ENCODE measurements around the gene NDUFS1.

DNA sequence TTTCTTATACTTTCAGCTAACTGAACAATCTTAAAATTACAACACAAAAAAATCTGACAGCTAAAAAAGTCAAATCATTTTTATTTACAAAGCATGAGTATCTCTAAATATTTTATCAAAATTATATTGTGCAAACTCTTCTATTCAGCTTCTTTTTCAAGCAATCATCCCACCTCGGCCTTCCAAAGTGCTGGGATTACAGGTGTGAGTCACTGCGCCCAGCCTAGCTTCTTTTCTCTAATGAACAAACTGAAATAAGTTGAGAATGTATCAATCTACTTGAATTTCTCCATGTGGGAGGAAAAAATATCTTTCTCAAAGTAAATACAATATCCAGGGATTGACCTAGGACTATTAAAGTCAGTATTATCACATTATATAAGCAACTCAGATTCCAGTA is 14.9 kb downstream of the NDUFS1 start:
- TF ChIP-seq EZH2 (IDR thresholded peaks at IDR 0.05; ENCODE audit: low read depth, low read length, severe bottlenecking) (no peak), POLR2AphosphoS5 (IDR thresholded peaks at IDR 0.05; ENCODE audit: low read depth, low read length) (no peak), POLR2A (IDR thresholded peaks at IDR 0.05; ENCODE audit: control extremely low read depth in 1 of 2, low read depth in 2 of 2, low read length in 2 of 2) (no peak), TEAD4 (IDR thresholded peaks at IDR 0.05; ENCODE audit: low read depth, low read length) (no peak), CHD1 (IDR thresholded peaks at IDR 0.05; ENCODE audit: low read depth, low read length) (no peak), BCL11A (IDR thresholded peaks at IDR 0.05; ENCODE audit: low read depth in 2 of 2, low read length in 2 of 2) (no peak), TCF12 (IDR thresholded peaks at IDR 0.05; ENCODE audit: low read depth, low read length) (no peak), SIN3A (conservative IDR thresholded peaks at IDR 0.05 in 1 of 2, IDR thresholded peaks at IDR 0.05 in 1 of 2; ENCODE audit: low read depth in 1 of 2, low read length in 2 of 2) (no peak), MAFK (IDR thresholded peaks at IDR 0.05; ENCODE audit: low read depth, low read length) (no peak), TBP (IDR thresholded peaks at IDR 0.05; ENCODE audit: low read depth, low read length) (no peak), ATF2 (IDR thresholded peaks at IDR 0.05; ENCODE audit: low read length) (no peak)
- TF ChIP-seq, protein P1, sequence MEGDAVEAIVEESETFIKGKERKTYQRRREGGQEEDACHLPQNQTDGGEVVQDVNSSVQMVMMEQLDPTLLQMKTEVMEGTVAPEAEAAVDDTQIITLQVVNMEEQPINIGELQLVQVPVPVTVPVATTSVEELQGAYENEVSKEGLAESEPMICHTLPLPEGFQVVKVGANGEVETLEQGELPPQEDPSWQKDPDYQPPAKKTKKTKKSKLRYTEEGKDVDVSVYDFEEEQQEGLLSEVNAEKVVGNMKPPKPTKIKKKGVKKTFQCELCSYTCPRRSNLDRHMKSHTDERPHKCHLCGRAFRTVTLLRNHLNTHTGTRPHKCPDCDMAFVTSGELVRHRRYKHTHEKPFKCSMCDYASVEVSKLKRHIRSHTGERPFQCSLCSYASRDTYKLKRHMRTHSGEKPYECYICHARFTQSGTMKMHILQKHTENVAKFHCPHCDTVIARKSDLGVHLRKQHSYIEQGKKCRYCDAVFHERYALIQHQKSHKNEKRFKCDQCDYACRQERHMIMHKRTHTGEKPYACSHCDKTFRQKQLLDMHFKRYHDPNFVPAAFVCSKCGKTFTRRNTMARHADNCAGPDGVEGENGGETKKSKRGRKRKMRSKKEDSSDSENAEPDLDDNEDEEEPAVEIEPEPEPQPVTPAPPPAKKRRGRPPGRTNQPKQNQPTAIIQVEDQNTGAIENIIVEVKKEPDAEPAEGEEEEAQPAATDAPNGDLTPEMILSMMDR (IDR thresholded peaks at IDR 0.05; ENCODE audit: control extremely low read depth in 1 of 3, insufficient read depth in 1 of 3, low read depth in 1 of 3, low read length in 3 of 3), result no peak
- TF ChIP-seq, protein P2, sequence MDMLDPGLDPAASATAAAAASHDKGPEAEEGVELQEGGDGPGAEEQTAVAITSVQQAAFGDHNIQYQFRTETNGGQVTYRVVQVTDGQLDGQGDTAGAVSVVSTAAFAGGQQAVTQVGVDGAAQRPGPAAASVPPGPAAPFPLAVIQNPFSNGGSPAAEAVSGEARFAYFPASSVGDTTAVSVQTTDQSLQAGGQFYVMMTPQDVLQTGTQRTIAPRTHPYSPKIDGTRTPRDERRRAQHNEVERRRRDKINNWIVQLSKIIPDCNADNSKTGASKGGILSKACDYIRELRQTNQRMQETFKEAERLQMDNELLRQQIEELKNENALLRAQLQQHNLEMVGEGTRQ (IDR thresholded peaks at IDR 0.05; ENCODE audit: low read length), result no peak

All from H1 (cell line).